Peyer's patch (tissue), 4 donors: Measurements from ENCODE around the gene CPNE7. TPM values are rescaled to one million over a fixed set of nuclear protein-coding genes. Genes with fewer than 3 reads are reported as not detected.

Source experiments
- DNase-seq, 3 donors: peaks; one replicate each; pipeline ENCODE4 v3.0.0-alpha.2; 2017 to 2019
- H3K27ac ChIP-seq, 4 donors: fragments of 200-600 bp; sonication (generic); one replicate each; pipeline ENCODE4 v1.5.1; 2016 to 2019
- H3K27me3 ChIP-seq, 2 donors: fragments of 200-600 bp; sonication (generic); one replicate each; pipeline ENCODE4 v1.5.1; 2019
- H3K36me3 ChIP-seq, 3 donors: fragments of 200-600 bp; sonication (generic); one replicate each; pipeline ENCODE4 v1.5.1; 2016 to 2019
- H3K4me1 ChIP-seq, 4 donors: fragments of 200-600 bp; sonication (generic); one replicate each; pipeline ENCODE4 v1.5.1; 2016 to 2019
- H3K4me3 ChIP-seq, 4 donors: fragments of 200-600 bp; sonication (generic); 1 replicate in 3 of 4; 2 replicates in 1 of 4; pipeline ENCODE4 v1.5.1; 2016 to 2019; ENCODE audit warnings: mild to moderate bottlenecking in 1 of 4
- H3K9me3 ChIP-seq, 4 donors: fragments of 200-600 bp; sonication (generic); one replicate each; pipeline ENCODE4 v1.5.1; 2016 to 2019; ENCODE audit warnings: mild to moderate bottlenecking in 1 of 4
- POLR2A ChIP-seq, 2 donors: fragments of 450-650 bp; IDR thresholded peaks; one replicate each; pipeline ENCODE4 v1.5.1; 2017; ENCODE audit warnings: antibody characterized with exemption in 2 of 2, mild to moderate bottlenecking in 2 of 2, moderate library complexity in 2 of 2
- total RNA-seq, 4 donors: library from RNA; depleted of rRNA; stranded (reverse); fragments of >200 nt; gene quantifications; one replicate each; pipeline ENCODE4 v1.1.0, GENCODE V29; 2016
- TF ChIP-seq, protein P1 (sequence below), 6 experiments: fragments of 450-650 bp in 4 of 6; fragments of 200-600 bp in 2 of 6; sonication (generic) in 1 of 6; IDR thresholded peaks; one replicate each; pipeline ENCODE4 v1.5.1; 2017 to 2019; ENCODE audit warnings: antibody characterized with exemption in 6 of 6, mild to moderate bottlenecking in 3 of 6, moderate library complexity in 1 of 6

CPNE7 gene
- total RNA-seq, 4 donors from 2014 or later: 7.4 to 48.7 (median 13.5) TPM

DNA sequence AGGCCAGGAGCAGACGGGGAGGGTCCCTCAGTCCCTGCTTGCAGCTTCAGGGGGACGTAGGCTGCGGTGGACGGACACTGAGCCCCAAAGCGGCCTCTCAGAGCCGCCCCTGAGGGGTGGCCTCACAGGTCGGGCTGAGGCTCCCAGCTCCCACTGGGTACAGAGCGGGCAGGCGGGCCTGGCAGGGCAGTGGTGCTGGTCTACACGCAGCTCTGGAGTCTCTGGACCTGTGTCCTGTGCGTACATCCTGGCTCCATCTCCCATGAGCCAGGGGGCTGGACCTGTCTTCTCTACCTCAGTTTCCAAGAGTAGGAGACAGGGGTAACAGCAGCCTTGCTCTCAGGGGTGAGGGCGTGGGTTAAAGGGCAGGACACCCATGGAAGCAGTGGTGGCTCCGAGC is 39.6 kb downstream of the CPNE7 start:
- no peak for DNase-seq
- Histone ChIP-seq H3K9me3 (no peaks in the 10 kb centered on the region), H3K36me3 (no peaks in the 10 kb centered on the region), H3K27ac (peak overlapping the region in 1 of 4 donors; percentile 90), H3K4me3 (peak overlapping the region in 2 of 4 donors; percentile 55 to 59), H3K27me3 (no peaks in the 10 kb centered on the region), H3K4me1 (peaks cover 0 to 26% (median 0%) of the 10 kb centered on the region in 4 donors)
- TF ChIP-seq POLR2A (IDR thresholded peaks at IDR 0.05): no peak
- TF ChIP-seq, protein P1, sequence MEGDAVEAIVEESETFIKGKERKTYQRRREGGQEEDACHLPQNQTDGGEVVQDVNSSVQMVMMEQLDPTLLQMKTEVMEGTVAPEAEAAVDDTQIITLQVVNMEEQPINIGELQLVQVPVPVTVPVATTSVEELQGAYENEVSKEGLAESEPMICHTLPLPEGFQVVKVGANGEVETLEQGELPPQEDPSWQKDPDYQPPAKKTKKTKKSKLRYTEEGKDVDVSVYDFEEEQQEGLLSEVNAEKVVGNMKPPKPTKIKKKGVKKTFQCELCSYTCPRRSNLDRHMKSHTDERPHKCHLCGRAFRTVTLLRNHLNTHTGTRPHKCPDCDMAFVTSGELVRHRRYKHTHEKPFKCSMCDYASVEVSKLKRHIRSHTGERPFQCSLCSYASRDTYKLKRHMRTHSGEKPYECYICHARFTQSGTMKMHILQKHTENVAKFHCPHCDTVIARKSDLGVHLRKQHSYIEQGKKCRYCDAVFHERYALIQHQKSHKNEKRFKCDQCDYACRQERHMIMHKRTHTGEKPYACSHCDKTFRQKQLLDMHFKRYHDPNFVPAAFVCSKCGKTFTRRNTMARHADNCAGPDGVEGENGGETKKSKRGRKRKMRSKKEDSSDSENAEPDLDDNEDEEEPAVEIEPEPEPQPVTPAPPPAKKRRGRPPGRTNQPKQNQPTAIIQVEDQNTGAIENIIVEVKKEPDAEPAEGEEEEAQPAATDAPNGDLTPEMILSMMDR (IDR thresholded peaks at IDR 0.05): no peak

DNA sequence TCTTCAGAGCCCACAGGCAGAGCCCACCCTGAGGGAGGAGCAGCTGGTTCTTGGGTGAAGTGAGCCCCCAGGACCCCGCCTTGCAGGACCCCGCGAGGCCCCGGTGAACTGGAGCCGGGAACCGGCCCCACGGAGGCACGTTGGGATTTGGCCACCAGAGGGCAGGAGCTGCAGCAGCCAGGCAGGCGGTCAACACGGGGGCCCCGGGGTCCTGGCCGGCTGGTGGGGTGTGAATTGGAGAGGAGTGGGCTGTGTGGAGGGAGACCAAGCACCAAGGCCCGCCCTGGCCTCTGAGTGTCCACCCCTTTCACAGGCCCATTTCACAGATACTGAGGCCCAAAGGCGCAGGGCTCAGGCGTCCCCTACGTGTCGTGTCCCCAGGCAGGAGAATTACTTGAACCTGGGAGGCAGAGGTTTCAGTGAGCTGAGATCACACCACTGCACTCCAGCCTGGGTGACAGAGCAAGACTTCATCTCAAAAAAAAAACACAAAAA is 40.1 kb downstream of the CPNE7 start:
- DNase-seq: peak in 1 of 3 donors; percentile 71
- H3K27me3 ChIP-seq: no peaks in the 10 kb centered on the region
- H3K36me3 ChIP-seq: no peaks in the 10 kb centered on the region
- H3K4me1 ChIP-seq: peaks cover 0 to 26% (median 0%) of the 10 kb centered on the region in 4 donors
- no peaks in the 10 kb centered on the region for H3K9me3 ChIP-seq
- TF ChIP-seq, protein P1 (IDR thresholded peaks at IDR 0.05): peak in 5 of 6 experiments; percentile 38 to 74 (median 53)
- TF ChIP-seq POLR2A (IDR thresholded peaks at IDR 0.05): no peak
- peak overlapping the region in 2 of 4 donors; percentile 55 to 59 for H3K4me3 ChIP-seq
- peak overlapping the region in 1 of 4 donors; percentile 90 for H3K27ac ChIP-seq

DNA sequence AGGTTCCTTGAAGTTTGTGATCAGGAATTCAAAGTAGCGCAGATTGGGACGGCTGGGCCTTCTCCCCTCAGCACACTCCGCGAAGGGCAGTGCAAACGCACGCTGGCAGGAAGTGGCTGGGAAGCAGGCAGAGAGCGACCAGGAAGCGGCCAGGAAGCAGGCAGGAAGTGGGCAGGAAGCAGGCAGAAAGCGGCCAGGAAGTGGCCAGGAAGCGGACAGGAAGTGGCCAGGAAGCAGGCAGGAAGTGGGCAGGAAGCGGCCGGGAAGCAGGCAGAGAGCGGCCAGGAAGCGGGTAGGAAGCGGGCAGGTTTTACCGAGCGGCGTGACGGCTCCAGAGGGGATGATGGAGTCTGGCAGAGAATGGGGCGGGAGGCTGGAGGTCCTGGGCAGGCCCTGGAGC is 41.1 kb downstream of the CPNE7 start:
- Histone ChIP-seq H3K36me3 (no peaks in the 10 kb centered on the region), H3K27ac (peak overlapping the region in 2 of 4 donors; percentile 35 to 90), H3K27me3 (no peaks in the 10 kb centered on the region), H3K9me3 (no peaks in the 10 kb centered on the region), H3K4me1 (peaks cover 0 to 26% (median 0%) of the 10 kb centered on the region in 4 donors), H3K4me3 (no peak overlapping the region)
- no peak for TF ChIP-seq POLR2A (IDR thresholded peaks at IDR 0.05)
- TF ChIP-seq, protein P1 (IDR thresholded peaks at IDR 0.05): no peak
- DNase-seq: no peak

DNA sequence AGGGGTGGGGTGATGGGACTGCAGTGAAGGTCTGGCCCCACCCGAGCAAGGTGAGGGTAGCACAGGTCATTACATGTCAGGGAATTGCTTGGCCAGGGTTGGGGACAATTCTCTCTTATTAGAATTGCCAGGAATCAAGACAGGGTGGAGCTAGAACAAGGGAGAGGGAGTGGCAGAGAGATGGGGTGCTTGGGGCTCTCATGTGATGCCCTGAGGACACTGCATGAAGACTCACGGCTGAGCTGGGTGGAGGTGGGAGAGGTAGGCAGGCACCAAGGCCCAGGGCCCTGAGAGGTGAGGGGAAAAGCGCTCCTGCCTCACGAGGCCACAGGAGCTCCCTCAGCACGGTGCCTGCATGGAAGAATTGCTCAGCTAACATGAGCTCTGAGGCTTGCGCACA is 41.5 kb downstream of the CPNE7 start:
- no peaks in the 10 kb centered on the region for H3K36me3 ChIP-seq
- H3K4me1 ChIP-seq: peaks cover 0 to 26% (median 0%) of the 10 kb centered on the region in 4 donors
- no peak for DNase-seq
- no peaks in the 10 kb centered on the region for H3K9me3 ChIP-seq
- H3K27ac ChIP-seq: peak overlapping the region in 2 of 4 donors; percentile 35 to 90
- no peak overlapping the region for H3K4me3 ChIP-seq
- TF ChIP-seq, protein P1 (IDR thresholded peaks at IDR 0.05): no peak
- no peak for TF ChIP-seq POLR2A (IDR thresholded peaks at IDR 0.05)
- no peaks in the 10 kb centered on the region for H3K27me3 ChIP-seq

DNA sequence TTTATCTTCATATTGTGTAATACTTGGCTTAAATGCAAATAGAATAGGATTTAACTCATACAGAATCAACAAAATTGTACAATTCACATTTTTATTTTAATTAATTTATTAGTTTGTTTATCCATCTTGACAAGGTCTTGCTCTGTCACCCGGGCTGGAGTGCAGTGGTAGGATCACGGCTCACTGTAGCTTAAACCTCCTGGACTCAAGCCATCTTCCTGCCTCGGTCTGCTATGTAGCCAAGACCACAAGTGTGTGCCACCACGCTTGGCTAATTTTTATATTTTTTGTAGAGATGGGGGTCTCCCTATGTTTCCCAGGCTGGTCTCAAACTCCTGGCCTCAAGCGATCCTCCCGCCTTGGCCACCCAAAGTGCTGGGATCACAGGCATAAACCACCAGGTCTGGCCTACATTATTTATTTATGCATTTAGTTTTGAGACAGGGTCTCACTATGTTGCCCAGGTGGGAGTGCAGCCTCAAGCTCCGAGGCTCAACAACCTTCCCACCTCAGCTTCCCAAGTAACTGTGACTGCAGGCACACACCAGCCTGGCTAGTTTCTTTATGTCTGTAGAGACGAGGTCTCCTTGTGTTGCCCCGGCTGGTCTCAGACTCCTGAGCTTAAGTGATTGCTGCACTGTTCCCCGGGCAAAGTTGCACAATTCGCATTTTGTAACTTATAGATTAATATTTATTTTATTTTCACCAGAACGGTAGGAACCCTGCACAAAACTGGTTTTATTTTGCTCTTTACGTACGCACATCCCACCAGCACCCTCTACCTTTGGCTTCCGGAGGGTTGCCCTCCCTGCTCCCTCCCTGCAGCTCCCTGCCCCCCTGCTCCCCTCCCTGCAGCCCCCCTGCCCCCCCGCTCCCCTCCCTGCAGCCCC is 42.8 kb downstream of the CPNE7 start:
- no peak for DNase-seq
- no peak for TF ChIP-seq POLR2A (IDR thresholded peaks at IDR 0.05)
- TF ChIP-seq, protein P1 (IDR thresholded peaks at IDR 0.05): no peak
- Histone ChIP-seq H3K36me3 (no peaks in the 10 kb centered on the region), H3K27me3 (no peaks in the 10 kb centered on the region), H3K27ac (no peak overlapping the region), H3K4me1 (peaks cover 0 to 23% (median 0%) of the 10 kb centered on the region in 4 donors), H3K9me3 (no peaks in the 10 kb centered on the region), H3K4me3 (no peak overlapping the region)
